Fibroblast of mammary gland (primary cell): ENCODE measurements around the gene CMTM4.
A peak's percentile ranks its signal among the peaks of the same experiment; 100 is the strongest.

ENCODE experiments used
- DNase-seq: peaks from one replicate; pipeline ENCODE4 v3.0.0-alpha.2; 2010; ENCODE audit warnings: low read depth
- H3K4me3 ChIP-seq: 2 replicates; pipeline ENCODE4 v1.5.1; 2011; ENCODE audit warnings: low read depth, mild to moderate bottlenecking, low read length, moderate library complexity; ENCODE audit not compliant: control insufficient read depth
- CTCF ChIP-seq: conservative IDR thresholded peaks from 2 replicates; pipeline ENCODE4 v1.5.1; 2011; ENCODE audit warnings: low read depth, low read length, inconsistent platforms; ENCODE audit not compliant: control insufficient read depth, insufficient read depth

CMTM4 gene

GRCh38 chr16:66650707-66651473 is 45.7 kb downstream of the CMTM4 start:
- peak overlapping the region; percentile 11 for H3K4me3 ChIP-seq
- DNase-seq: peak; percentile 86
- TF ChIP-seq CTCF: peak; percentile 98

- DNase-seq: no peak
- no peak overlapping the region for H3K4me3 ChIP-seq
- TF ChIP-seq CTCF: no peak
Observed at GRCh38 chr16:66649636-66650205, 46.8 kb downstream of the CMTM4 start.

- no peak for DNase-seq
- no peak for TF ChIP-seq CTCF
Observed at GRCh38 chr16:66649167-66649566, 47.4 kb downstream of the CMTM4 start.

GRCh38 chr16:66647866-66648265 is 48.7 kb downstream of the CMTM4 start:
- no peak overlapping the region for H3K4me3 ChIP-seq
- DNase-seq: no peak
- TF ChIP-seq CTCF: no peak

More at GRCh38 chr16:66649167-66649566, 47.4 kb downstream of the CMTM4 start:
- no peak overlapping the region for H3K4me3 ChIP-seq

- no peak overlapping the region for H3K4me3 ChIP-seq
- no peak for DNase-seq
- no peak for TF ChIP-seq CTCF
Observed at GRCh38 chr16:66641387-66641786, 55.2 kb downstream of the CMTM4 start.

GRCh38 chr16:66640724-66641314 is 55.7 kb downstream of the CMTM4 start:
- no peak for DNase-seq
- no peak for TF ChIP-seq CTCF
- no peak overlapping the region for H3K4me3 ChIP-seq
